Inflammatory macrophage (primary cell): ENCODE results near the gene MAGIX.
A peak's percentile ranks its signal among the peaks of the same experiment; 100 is the strongest.

ENCODE experiments used
- DNase-seq, 2 donors: peaks; one replicate each; pipeline ENCODE4 v3.0.0-alpha.2; 2020 to 2022

Gene MAGIX

DNA sequence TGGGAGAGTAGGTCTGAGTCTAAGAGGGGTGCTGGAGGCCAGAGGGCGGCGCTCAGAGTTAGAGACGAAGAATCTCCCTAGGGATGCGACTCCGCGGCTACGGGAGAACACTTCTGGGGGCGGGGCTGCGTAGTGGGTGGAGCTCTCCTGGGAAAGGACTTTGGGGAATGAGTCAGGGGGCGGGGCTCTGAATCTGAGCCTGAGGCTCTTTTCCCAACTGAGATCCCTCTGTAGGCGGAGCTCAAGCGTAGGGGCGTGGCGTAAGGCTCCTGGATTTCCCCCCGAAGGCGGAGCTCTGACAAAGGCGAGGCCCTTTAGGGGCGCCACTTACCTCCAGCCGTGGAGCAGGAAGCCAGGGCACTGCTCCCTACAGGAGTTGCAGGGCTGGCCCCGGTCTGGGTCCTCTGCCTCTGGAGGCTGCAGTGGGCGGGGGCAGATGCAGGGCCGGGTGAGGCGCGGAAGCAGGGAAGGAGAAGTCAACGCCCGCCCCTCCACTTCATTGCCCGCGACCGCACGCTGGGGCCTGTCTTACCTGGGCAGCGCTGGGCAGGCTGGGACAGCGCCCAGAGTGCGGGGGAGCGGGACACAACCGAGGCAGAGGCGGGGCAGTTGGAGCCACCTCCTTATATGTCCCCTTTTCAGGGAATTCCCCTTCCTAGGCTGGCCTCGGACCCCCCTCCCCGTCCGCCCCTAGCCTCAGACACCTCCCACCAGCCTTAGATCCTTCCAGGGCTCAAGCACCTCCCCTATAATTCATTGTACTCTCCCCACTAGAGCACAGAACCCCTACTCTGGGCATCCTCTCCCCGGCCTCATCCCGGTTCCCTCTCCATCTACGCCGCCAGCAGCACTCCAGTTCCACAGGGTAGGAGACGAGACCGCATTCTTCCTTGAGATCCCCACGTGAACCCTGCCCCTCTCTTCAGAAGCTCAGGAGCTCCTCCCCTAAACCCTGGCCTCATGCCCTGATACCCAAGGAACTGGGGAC is 22.0 kb downstream of the MAGIX start:
- DNase-seq, result peak; percentile 41 to 56

DNA sequence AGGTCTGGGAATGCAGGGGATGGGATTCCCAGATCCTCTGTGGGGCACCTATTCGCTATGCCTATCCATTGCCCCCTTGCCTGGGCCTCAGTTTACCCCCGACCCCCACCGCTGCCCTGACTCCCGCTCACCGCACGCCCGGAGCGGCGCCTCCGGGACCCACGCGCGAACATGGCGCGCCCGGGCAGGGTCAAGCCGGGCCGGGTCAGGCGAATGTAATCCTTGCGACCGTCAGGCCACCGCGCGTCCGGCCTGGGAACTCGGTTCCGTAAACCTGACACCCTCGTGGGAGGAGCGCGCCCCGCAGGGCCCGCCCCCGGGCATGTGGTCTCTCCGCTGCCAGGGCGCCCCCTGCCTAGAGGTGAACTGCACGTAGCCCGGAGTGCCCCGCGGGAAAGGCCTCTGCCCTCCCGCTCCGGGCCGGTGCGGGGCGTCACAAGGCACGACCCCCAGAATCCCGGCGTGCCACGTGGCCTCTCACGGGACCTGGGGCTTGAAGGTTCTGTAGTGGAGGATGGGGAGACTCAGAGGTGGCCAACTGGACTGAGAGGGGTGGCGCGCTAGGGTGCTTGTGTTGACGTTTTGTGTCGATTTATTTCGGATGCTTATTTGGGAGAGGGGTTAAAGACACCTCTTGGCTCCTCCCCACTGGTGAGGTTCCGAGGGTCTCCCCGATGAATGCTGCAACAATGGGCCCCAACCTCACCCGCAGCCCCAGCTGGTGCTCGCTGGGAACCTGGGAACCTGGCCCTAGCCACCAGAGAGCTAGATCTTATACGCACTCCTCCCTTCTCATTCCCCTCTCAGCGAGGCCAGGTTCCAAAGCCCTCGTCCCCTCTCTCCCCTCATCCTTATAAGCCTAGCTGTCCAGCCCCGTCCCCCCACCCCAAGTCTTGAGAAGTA is 23.8 kb downstream of the MAGIX start, which contains the start of gene PRICKLE3:
Gene PRICKLE3 (minus strand): TSS at position 249 of the 903 bp plus-strand sequence. CDS start 76 bp downstream, at position 173.
- peak; percentile 56 to 77 for DNase-seq

DNA sequence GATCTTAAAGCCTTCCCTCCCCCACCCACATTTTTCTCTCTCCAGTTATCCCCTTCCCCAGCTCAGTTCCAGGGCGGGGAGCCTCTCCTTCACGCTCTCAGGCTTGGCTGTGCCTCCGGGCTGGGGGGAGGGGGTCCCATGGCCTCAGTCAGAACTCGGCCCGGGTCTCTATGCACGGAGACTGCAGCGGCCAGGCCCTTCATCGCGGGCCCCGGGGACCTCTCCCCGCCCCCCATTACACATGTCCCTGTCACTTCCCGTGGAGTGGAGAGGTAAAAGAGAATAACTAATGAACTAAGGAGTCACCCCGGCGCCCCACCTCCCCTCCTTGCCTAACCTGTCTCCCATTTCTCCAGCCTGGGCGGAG is 24.5 kb downstream of the MAGIX start:
- DNase-seq, result no peak

DNA sequence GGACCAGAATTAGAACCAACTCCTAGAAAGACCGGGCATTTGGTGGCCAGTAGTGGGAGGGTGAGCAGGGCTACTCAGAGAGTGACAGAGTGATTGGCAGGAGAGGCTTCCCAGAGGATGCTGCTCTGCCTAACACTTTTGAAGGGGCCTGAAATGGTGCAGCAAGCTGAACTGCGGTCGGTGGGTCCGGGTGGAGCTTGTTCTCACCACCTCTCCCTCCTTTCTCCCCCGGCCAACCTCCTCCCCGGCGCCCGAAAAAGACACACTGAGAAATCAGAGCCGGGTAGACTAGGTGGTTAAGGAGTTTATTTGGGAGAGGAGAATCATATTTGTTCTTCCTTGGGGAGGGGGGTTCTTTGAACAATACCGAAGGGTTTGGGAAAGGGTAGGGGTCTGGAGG is 25.0 kb downstream of the MAGIX start:
- DNase-seq, result no peak

DNA sequence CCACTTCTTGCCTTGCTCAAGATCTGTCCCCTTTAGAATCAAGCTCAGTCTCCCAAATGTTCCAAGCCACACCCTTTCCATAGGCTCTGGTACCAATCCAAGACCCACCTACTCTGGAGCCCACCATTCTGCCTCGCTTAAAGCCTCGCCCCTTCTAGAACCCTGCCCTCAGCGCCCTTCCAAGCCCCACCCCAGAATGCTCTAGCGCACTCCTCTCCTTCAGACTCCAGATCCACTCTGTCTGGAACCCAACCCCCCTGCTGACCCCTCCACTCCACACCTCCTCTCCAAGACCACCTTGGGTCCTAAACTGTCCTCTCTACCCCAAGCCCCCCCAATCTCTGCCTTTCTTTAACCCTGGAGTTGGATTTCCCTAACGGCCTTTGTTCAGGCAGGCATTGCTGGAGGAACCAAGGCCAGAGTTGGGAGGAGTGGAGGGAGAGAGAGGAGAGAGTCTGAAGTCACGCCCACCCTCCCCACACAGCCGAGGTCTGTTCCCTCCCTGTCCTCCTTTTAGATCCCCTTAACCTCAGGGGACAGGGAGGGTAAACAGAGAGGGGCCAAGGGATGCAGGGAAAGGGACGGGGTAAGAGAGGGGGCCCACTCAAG is 26.0 kb downstream of the MAGIX start:
- no peak for DNase-seq

DNA sequence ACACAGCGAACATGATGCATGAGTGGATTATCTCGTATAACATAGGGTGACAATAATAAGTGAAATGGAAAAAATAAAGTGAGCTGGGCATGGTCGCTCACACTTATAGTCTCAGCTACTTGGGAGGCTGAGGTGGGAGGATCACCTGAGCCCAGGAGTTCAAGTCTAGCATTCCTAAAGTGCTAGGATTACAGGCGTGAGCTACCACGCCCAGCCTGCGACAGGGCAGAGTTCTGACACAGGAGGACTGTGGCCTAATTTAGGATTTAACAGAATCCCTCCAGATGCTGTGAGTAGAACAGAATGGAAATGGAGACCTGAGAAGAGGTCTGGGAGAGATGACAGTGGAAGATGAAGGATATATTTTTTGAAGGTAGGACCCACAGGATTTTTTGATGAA is 27.0 kb downstream of the MAGIX start:
- DNase-seq, result no peak

DNA sequence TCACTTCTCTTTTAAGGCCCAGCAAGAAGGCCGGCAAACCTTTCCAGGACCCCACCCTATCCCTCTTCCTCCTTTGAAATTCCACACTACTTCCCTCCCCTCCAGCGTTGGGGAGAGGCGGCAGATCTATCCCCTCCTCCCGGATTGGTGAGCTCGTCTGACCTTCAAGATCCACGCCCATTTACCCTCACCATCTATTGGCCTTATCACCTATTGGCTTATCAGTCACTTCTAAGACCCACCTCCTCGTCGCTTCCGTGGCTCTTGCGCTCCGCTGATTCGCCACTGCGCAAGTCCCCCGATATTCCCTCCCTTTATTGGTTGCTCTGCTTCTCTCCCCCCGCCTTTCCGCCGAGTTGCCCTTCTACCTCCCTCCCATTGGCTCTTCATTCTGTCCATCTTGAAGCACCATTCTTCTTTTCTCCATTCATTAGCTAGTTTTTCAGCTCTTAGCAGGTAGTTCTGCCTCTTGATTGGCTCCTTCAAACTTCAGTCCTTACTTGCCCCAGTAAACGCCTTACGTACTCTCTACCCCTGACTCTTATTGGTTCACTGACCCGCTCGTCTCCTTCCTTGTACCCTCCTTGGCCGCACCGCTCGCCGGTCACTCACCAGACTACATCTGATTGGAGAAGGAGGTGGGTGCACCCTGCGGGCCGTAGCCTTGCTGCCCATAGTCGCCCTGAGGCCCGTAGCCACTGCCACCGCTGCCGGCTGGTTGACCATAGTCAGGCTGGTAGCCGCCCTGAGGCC is 28.4 kb downstream of the MAGIX start:
- DNase-seq, result peak; percentile 97

DNA sequence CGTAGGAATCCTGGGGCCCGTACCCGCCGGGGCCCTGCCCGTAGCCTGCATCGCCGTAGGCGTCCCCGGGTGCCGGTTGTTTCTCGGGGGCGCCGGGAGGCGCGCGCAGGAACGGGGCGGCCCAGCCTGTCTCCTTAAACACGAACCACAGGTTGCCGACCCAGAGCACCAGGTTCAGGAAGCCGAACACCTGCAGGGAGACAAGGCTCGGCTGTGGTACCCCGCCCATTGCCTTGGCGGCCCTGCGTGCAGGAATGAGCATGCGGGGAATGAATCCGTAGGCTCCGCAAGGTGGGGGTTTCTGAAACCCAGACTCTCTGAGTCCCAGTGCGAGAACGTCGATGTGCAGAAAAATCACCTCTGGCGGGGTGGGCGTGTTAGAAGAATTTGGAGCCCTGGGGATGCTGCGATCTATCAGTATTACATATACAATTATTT is 29.0 kb downstream of the MAGIX start:
- DNase-seq, result no peak

DNA sequence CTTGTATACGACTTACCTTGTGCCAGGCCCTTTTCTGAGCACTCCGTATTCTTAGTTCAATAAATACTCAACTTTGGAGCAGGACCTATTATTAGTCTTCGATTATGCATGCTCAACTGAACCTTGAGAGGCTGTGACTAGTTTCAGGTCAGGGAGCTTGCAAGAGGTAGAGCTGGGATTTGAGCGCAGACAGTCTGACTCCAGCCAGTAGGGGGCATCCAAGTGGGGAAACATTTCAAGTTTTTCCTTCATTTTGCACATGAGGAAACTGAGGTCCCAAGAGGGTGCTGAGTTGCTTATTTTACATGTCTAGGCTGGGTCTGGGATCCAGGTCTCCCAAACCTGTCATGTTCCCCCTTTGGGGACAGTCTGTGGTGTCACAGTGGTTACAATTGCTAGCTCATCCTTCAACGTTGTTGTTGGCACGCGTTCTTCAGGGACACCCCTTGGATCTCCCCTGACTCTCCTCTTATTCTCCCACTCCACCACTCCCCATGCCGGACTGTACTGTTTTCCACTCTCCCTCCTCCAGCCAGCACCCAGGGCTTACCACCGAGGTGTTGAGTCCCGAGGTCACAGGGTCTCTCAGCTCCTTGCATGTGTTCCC is 30.3 kb downstream of the MAGIX start:
- peak in 1 of 2 donors; percentile 8 for DNase-seq

DNA sequence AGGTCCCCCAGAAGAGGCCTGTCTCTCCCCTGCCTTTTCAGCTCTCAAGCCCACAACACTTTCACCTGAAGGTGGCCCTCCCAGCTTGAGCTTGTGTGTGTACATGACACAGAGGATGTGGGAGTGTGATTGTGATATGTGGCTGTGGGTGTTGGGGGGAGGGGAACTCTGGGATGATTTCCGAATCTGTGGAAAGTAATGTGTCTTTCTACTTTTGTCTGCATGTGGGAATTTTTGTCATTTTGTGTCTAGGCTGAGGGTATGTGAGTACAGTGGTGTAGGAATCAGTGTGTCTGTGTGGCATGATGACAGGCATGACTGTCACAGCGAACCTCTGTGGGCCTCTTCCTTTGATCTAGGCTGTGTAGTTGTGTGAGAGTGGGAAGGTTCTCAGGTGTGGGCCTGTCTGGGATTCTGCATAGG is 31.0 kb downstream of the MAGIX start:
- DNase-seq, result no peak

DNA sequence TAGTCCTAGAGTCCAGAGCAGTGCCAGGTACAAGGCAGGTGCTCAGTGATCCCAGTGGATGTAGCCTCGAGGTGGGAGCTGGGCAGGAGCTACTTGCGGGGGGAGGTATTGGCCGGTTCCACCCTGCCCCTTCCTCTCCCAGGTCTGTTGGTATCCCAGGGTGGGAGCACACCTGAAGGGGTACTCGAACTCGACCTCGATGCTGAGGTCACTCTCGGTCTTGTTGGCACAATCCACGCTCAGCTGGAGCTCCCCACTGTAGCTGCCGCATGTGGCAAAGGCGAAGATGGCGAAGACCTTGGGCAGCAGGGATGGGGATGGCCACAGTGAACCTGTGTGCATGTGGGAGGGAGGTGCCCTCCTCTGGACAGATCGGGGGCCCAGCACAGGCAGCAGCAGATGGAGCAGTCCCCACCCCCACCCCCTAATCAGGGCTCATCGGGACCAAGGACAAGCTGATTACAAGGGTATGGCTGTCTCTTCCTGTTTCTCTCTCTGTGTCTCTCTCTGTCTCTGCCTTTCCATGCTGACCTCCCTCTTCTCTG is 35.1 kb downstream of the MAGIX start:
- no peak for DNase-seq

DNA sequence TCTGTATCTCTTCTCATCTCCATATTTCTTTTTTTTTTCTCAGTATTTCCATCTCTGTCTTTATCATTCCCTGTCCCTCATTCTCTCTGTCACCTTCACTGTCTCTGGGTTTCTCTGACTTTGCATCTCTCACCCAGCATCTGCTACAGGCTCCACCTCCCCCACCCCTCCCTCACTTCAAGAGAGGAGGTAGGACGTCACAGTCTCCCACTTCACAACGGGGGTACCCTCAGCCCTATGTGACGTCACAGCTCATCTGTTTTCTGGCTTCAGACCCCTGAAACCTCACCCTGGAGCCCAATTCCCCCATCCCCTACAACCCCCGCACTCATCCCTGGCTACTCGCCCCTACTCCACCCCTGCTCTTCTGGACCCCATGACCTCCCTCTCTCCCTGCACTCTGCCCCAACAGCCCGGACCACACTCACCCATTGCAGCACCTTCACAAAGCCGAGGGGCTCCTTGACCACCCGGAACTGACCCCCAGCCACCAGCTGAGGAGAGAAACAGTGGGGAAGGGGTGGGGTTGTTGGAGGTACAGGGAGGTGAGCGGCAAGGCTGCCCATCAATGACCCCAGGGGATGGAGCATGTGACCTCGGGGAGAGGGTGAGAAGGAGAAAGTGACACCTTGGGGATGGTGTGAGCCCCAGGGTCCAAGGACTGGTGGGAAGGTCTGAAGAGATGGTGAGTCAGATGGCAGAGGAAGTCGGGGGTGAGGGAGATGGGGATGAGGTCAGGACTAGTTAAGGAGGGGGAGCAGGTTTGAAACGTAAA is 36.2 kb downstream of the MAGIX start:
- DNase-seq, result no peak

DNA sequence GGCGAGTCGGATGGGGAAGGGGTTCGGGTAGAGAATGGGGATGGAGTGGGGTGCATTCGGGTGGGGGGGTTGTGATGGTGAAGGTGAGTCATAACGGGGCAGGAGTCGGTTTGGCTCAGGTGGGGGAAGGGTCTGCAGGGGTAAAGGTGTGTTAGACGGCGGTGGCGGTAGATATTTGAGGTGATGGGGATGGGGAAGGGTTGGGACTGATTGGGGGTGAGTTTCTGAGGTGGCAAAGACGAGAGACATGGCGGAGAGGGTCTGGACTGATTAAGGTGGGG is 36.7 kb downstream of the MAGIX start:
- no peak for DNase-seq

DNA sequence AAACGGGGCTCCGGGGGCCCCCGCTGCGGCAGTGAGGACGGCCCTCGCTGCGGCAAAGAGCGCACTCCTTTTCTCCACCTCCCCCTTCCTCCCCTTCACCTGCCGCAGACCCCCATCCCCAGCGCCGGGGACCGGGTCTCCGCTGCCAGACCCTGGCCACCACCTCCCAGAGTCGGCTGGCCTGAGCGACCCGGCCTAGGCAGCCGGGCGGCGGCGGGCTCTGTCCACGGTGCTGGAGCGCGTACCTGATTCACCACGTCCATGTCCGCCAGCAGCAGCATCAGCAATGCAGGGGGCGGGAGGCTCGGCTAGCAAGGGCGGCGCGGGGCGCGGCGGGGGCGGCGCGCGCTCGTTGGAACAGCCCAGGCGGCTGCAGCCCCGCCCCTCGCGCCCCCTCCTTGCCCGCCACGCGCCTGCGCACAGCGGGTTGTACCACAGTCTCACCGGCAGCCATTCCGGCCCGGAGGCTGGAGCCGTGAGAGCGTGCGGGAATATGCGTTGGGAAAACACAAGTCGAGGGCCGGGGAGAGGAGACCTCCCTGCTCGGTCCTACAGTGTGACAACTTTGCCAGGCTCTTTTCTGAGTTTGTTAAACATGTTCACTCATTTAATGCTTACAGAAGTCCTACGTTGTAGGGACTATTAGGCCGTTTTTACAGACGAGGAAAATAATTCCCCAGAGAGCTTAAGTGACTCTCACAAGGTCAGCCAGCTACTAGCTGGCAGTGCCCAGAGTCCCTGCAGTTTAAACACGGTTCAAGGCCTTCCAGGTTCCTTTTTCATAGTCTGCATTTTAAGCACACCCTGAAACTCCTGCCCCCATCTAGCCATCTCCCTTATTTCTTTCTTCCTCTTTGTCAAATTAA is 37.6 kb downstream of the MAGIX start, which contains the start of gene SYP:
Gene SYP (minus strand): TSS at position 288 of the 866 bp plus-strand sequence. CDS start 7 bp downstream, at position 281.
- DNase-seq, result peak; percentile 73 to 87

DNA sequence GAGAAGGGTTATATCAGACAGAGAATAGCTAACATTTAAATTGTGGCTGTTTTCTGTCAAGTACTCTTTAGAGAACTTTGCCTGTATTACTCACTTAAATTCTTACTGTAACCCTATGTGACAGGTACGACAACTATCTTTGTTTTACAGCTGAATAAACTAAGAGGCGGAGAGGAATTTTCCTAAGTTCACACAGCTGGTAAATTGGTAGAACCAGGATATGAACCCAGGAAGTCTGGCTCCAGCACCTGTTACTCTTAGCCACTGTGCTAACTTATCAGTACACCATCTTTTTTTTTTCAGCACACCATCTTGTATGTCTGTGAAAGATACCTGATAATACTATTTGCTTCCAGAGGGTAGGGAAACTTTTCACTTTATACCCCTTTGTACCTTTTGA is 39.5 kb downstream of the MAGIX start:
- DNase-seq, result no peak

DNA sequence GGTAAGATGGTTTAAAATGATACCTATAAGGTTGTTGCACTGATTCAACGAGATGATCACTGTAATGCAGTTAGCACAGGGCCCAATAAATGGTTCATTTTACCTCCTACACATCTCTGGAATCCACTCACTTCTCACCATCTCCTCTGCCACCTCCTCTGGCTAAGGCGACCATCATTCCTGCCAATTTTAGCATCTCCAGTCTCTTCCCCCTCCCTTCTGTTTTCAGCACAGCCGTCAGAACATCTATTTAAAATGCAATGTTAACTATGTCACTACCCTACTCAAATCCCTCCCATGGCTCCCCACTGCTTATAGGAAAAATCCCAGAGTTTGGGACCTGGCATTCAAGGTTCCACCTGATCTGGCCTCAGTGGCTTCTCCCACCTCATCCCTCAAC is 41.0 kb downstream of the MAGIX start:
- DNase-seq, result no peak

DNA sequence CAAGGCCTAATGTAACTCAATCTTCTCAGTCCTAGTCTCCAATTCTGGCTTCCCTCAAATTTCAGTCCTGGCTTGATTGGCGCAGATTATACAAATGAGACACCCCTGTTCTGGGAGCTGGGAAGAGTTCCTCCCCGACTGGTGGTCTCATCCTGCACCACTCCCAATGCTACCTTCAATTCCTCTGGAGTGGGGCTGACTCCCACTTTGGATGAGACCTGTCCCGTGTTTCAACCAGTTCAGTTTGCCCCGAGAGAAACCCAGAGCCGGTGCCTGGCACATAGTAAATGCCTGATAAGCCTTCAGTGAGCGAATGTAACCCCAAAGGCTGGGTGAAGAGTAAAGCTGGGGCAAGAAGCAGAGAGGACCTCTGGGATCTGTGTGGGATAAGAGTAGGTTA is 41.5 kb downstream of the MAGIX start:
- no peak for DNase-seq

DNA sequence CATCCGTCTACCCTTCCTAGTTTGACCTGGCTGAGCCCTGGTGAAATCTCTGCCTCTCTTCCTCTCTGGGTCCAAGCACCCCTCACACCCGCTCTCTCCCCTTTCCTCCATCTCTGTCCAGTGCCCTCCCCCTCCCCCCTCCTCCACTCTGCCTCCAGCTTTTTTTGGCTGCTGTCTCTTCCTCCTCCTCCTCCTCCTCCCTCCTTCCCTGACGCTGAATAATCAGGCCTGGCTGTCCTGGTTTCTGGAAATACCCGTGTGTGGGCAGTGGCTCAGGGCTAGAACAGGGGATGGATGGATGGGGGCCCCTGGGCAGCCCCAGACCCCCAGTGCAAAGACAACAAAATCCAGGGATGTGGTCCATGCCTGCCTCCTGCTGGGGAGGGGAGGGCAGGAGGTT is 42.2 kb downstream of the MAGIX start:
- DNase-seq, result no peak

DNA sequence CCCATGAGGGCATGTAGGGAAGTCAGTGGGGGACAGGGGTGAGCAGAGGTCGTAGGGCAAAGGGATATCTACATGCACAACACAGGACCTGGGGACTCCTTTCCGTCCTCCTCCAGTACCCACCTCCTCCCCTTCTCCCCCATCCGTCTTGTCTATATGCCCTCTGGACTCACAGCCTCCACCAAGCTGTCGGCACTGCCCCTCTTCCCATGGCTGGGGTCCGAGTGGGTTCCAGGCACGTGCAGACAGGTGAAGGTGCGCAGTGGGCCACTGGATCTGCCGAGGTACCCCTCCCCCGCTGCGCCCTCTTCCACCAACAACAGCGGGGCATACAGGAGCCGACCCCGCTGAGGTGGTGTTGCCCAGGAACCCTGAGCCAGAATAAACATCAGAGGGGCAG is 42.9 kb downstream of the MAGIX start:
- no peak for DNase-seq

DNA sequence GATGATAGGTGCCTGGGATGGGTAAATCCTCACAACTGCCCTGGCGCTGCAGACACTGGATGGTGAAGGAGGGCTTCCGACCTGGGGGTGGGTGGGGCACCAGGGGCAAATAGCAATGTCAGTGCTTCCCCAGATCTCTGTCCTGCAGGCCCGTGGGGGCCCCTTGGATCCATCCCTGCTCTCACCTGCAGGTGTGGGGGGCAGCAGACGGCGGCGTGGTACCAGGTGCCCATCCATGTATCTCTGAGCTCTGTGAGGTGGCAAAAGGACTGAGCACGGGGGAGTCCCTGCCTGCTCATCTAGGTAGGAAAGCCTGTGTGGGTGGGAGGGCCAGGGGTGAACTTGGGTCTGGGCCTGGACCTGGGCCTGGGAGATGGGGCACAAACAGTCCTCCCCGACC is 44.0 kb downstream of the MAGIX start:
- no peak for DNase-seq
